Activated CD4-positive, alpha-beta T cell treated with anti-CD3 and anti-CD28 coated beads for 1 hour (primary cell): Measurements from ENCODE around the gene PEX11A.
A peak's percentile ranks its signal among the peaks of the same experiment; 100 is the strongest.
"Not testable (repeated sequence)": the region's sequence is repeated elsewhere in the genome, so short reads cannot be mapped to it uniquely, and the experiment has no call there.

Source experiments
- DNase-seq: peaks from one replicate; pipeline ENCODE4 v3.0.0-alpha.2; 2020

The PEX11A gene, protein sequence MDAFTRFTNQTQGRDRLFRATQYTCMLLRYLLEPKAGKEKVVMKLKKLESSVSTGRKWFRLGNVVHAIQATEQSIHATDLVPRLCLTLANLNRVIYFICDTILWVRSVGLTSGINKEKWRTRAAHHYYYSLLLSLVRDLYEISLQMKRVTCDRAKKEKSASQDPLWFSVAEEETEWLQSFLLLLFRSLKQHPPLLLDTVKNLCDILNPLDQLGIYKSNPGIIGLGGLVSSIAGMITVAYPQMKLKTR

GRCh38 chr15:89690276-89691218, at the start of gene PEX11A, which contains the start of gene WDR93:
Gene PEX11A (minus strand): TSS chr15:89690754. CDS start chr15:89690632, 122 bp downstream.
Gene WDR93 (plus strand): TSS chr15:89690811. CDS start chr15:89701747, 10,936 bp downstream.
- peak; percentile 66 for DNase-seq

DNA sequence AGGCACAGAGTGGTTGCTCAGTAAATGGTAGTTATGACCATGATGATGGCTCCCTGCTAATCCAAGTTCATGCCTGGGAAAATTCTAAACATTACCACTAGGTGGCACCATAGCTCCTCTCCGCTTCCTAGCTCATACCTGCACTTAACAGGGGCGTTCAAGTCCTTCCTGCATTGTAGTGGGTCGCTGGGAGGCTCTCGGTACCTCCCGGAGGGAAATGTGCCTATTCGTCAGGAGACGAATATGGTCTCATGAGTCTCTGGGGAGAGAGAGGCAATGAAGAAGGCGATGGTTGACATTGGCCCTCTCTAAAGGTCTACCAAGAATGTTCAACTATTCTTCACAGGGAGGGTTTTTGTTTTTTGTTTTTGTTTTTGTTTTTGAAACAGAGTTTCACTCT, 49.6 kb upstream of the PEX11A start:
- peak; percentile 30 for DNase-seq

DNA sequence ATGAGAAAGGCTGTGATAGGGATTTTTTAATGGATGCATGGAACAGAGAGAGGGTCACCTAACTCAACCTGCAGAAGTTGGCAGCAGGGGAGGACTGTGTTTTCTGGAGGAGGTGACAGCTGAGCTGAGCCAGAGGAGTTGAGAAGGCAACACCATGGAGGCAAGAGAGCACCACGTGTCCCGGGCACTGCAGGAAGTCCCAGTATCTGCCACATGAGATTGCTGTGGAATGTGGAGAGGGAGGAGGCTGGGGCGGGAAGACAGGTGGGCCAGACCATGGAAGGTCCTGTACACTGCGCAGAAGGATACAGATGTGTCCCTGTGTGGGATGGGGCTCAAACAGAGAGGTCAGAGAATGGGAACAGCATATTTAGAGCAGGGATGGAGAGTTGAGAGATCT, 45.2 kb upstream of the PEX11A start:
- DNase-seq: no peak

GRCh38 chr15:89732451-89733172, 42.1 kb upstream of the PEX11A start:
- DNase-seq: no peak

- DNase-seq: no peak
Observed at GRCh38 chr15:89731275-89731674, 40.7 kb upstream of the PEX11A start.

DNA sequence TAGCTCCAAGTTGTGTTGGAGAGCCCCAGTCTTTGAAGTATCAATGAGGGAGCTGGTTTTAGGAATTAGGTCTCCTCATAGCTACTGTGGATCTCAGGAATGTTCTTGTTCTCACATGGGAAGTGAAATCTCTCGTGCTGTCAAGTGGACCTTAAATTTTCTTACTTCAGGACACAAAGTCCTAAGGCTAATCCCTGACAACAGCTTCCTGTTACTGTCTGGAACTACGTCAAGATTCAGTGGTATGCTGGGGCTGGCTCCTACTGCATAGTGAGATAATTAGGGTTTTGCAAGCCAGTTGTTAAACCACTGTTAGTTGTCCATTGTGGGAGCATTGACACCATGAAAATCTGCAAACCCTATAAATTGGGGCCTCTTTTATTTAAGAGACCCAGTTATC, 37.7 kb upstream of the PEX11A start:
- no peak for DNase-seq

DNA sequence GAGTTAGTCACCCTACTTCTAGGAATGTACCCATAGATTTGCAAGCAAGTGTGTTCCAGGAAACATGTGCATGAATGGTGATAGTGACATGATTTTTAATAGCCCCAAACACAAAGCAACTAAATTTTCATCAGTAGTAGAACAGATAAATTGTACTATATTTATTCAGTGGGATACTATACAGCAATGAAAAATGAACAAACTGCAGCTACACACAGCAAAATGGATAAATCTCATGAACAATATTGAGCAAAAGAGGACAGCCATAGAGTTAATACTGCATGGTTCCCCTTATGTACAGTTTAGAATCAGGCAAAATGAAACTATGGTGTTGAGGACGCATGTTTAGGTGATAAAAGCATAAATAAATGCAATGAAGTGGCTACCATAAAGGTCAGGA, 34.5 kb upstream of the PEX11A start:
- DNase-seq: no peak

DNA sequence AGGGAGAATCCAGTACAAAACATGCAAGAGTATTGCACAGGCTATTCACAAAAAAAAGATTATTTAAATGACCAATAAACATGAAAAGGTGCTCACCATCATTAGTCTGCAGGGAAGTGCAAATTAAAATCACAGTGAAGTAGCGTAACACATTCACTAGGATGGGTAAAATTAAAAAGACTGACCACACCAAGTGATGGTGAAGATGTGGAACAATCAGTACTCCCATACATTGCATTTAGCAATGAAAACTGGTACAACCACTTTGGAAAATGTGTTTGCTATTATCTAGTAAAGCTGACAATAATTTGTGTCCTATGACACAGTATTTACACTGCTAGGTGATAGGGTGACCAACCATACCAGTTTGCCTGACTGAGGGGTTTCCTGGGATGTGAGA, 34.1 kb upstream of the PEX11A start:
- DNase-seq: no peak

- DNase-seq: no peak
Observed at GRCh38 chr15:89723031-89723430, 32.5 kb upstream of the PEX11A start.

DNA sequence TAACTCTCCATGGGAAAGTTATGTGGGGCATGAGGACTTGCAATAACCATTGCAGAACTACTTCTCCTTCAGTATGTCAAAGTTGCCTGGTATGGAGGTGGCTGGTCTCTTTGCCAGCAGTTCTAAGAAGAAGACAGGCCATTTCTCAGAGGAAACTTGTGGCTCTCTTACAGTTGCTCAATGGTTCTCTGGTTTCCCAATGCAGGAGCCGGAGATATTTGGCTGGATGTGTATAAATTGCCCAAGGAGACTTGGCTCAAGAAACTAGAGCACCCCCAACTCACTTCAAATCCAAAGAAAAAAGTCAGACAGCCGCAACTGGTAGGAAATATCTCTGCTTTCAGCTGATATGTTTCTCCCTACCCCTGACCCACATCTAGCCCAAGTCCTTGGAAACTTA, 24.2 kb upstream of the PEX11A start:
- DNase-seq: no peak

DNA sequence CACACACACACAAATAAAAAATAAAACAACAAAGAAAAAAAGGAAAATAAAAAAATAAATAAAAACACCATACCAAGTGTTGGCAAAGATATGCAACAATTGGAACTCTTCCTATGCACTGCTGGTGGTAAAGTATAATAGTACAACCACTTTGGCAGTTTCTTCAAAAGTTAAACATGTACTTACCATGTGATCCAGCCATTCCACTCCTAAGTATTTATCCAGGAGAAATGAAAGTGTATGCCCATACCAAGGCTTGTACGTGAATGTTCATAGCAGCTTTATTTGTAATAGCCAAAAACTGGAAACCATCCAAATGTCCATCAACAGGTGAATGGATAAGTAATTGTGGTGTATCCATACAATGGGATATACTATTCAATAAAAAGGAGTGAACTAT, 17.0 kb upstream of the PEX11A start:
- DNase-seq: no peak

GRCh38 chr15:89704411-89704810, 13.9 kb upstream of the PEX11A start:
- DNase-seq: no peak

DNA sequence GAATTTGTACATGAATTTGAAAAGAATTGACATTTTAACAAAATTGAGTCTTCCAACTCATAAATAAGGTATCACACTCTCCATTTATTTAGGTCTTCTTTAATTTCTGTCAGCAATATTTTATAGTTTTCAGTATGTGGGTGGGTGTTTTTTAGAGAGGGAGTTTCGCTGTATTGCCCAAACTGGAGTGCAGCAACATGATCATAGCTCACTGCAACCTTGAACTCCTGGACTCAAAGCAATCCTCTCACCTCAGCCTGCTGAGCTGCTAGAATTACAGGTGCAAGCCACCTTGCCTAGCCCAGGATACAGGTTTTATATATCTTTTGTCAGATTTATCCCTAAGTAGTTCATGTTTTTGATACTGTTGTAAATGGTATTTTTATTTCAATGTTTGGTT, 4.6 kb upstream of the PEX11A start:
- DNase-seq: no peak

DNA sequence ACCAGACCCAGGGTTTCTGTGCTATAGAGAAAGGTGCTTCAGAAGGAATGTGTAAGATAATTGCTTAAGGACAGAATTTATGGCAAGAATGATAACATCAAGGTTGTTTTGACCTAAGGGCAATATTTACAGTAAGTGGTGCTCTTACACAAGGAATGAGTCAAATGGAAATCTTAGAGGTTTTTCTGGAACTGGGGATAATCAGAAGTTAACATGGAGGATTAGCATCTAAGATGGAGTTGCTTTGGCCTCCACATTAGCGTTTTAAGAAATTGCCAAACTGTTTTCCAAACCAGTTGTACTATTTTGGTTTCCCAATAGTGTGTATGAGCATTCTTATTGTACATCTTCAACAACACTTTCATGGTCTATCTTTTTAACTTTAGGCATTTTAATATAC, 3.1 kb upstream of the PEX11A start:
- no peak for DNase-seq

DNA sequence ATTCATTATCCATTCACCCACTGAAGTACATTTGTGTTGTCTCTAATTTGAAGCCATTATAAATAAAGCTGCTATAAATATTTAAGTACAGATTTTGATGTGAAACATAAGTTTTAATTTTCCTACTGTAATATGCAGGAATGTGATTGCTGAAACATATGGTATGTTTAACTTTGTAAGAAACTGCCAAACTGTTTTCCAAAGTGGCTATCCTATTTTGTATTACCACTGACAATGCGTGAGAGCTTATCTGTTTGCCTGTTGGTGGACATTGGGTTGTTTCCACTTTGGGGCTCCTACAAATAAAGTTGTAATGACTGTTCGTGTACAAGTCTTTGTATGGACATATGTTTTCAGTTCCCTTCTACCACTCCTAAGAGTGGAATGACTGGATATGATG, 2.5 kb upstream of the PEX11A start:
- DNase-seq: no peak

GRCh38 chr15:89689930-89690275, 651 bp downstream of the PEX11A start:
- not testable (repeated sequence) for DNase-seq

DNA sequence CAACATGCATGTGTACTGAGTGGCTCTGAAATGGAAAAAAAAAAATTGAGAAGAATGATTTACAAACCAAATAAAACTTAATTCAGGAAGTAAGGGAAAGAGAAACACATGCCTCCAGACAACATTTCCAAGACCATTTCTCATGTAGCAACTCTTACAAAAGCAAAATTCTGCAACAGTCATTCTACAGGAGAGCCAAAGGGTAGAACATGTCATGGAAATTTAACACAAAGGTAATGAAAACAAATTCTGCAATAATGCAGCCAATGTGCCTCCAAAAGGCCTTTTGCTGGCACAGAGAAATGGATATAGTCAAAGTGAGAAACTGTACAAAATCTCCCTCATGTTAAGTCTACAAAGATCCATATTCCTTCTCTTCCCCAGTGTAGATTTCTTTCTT, 4.0 kb downstream of the PEX11A start:
- no peak for DNase-seq

- no peak for DNase-seq
Observed at GRCh38 chr15:89685995-89686394, 4.6 kb downstream of the PEX11A start.

- DNase-seq: no peak
Observed at GRCh38 chr15:89681146-89681545, 9.4 kb downstream of the PEX11A start.

- no peak for DNase-seq
Observed at GRCh38 chr15:89680282-89680873, 10.2 kb downstream of the PEX11A start.

DNA sequence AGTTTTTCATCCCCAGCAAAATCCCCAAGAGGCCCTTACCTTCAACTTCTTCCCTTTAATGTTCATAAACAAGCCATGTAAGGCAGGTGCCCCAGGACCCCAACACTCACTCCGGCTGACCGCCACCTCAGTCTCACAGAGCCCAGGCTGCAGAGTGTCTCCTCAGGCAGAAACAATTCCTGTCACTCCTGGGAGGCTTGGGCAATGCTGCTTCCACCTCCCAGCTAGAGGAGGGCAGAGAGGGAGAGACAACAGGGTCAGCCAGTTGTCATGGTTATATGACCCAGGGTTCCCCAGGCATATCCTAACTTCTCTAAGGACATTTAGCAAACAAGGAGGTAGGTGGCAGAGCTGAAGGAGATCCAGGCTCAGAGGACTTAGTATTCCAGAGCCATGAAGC, 11.3 kb downstream of the PEX11A start, which contains the start of gene PLIN1:
TSS of gene PLIN1 (minus strand) at position 156 of the 400 bp plus-strand sequence. CDS start 1,878 bp downstream, outside the sequence.
- DNase-seq: no peak

GRCh38 chr15:89677381-89677780, 13.2 kb downstream of the PEX11A start:
- no peak for DNase-seq

- no peak for DNase-seq
Observed at GRCh38 chr15:89675606-89676005, 14.9 kb downstream of the PEX11A start.
